GM18520 (cell line): ENCODE measurements around the gene ZMIZ1.

Source experiments
- ATAC-seq: cut with Tn5 transposase; IDR thresholded peaks from one replicate; pipeline ENCODE4 v1.9.1; 2021; ENCODE audit not compliant: unreplicated experiment

The ZMIZ1 gene

GRCh38 chr10:79050896-79051555, 17.7 kb upstream of the ZMIZ1 start:
- no peak for ATAC-seq

GRCh38 chr10:79051766-79052165, 17.0 kb upstream of the ZMIZ1 start:
- no peak for ATAC-seq

GRCh38 chr10:79052291-79053080, 16.3 kb upstream of the ZMIZ1 start:
- no peak for ATAC-seq

- ATAC-seq = no peak
Observed at GRCh38 chr10:79053081-79053434, 15.7 kb upstream of the ZMIZ1 start.

- no peak for ATAC-seq
Observed at GRCh38 chr10:79053481-79054202, 15.1 kb upstream of the ZMIZ1 start.

GRCh38 chr10:79054203-79055099, 14.3 kb upstream of the ZMIZ1 start:
- ATAC-seq = no peak

- no peak for ATAC-seq
Observed at GRCh38 chr10:79055100-79055782, 13.5 kb upstream of the ZMIZ1 start.

GRCh38 chr10:79055892-79056291, 12.9 kb upstream of the ZMIZ1 start:
- ATAC-seq = no peak

- ATAC-seq = no peak
Observed at GRCh38 chr10:79056361-79056735, 12.4 kb upstream of the ZMIZ1 start.

GRCh38 chr10:79056736-79057391, 11.9 kb upstream of the ZMIZ1 start:
- no peak for ATAC-seq

- no peak for ATAC-seq
Observed at GRCh38 chr10:79057481-79058275, 11.1 kb upstream of the ZMIZ1 start.

GRCh38 chr10:79058899-79059841, 9.6 kb upstream of the ZMIZ1 start:
- ATAC-seq = no peak

GRCh38 chr10:79059859-79060379, 8.8 kb upstream of the ZMIZ1 start:
- ATAC-seq = no peak

- no peak for ATAC-seq
Observed at GRCh38 chr10:79060641-79061255, 8.0 kb upstream of the ZMIZ1 start.

GRCh38 chr10:79061441-79062315, 7.1 kb upstream of the ZMIZ1 start:
- ATAC-seq = no peak

- no peak for ATAC-seq
Observed at GRCh38 chr10:79063071-79063491, 5.7 kb upstream of the ZMIZ1 start.
